Stimulated activated CD4-positive, alpha-beta T cell treated with anti-CD3 and anti-CD28 coated beads, Interleukin-4, amount 100 ng/mL, for 48 hours (primary cell): ENCODE data around the gene SOX10.

Experiments
- DNase-seq, 2 donors: peaks; one replicate each; pipeline ENCODE4 v3.0.0-alpha.2; 2020; ENCODE audit warnings: low read depth in 2 of 2

Gene SOX10

DNA sequence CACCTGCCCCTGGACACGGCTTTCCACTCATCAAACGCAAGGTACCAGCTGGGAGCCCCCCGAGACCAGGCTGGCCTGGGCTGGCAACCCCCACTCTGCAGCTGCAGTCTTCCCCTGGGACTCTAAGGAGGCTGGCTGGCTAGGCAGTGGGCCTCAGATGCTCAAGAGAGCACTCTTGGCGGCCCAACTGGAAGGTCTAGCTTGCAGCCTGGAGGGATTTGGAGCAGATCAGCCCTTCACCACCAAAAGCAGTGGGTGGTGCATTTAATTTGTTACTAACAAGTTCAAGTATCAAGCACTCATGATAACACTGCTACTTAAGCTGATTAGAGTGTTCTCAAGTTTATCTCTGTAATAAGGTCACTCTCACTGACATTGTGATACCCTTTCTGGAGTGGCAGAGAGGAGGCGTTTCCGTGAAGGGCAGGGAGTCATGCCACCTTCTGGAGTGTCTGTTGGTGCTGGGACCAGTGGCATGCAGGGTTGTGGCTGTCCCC is 52.4 kb downstream of the SOX10 start:
- DNase-seq = no peak

DNA sequence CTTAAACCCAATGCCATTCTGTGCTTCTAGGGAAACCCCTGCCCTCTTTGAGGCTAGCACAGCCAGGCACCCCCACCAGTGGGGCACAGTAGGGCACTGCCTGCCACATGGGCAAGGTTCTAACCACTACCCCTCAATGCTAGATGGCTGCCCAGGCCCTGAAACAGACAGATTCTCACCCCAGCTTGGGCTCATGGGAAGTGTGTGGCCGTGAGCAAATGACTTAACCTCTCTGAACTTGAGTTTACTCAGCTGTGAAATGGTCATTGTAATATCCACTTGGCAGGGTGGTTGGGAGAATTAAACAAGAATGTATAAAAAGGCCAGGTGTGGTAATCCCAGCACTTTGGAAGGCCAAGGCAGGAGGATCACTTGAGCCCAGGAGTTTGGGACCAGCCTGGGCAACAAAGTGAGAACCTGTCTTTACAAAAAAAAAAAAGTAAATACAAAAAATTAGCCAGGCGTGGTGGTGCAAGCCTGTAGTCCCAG is 53.4 kb downstream of the SOX10 start:
- no peak for DNase-seq

DNA sequence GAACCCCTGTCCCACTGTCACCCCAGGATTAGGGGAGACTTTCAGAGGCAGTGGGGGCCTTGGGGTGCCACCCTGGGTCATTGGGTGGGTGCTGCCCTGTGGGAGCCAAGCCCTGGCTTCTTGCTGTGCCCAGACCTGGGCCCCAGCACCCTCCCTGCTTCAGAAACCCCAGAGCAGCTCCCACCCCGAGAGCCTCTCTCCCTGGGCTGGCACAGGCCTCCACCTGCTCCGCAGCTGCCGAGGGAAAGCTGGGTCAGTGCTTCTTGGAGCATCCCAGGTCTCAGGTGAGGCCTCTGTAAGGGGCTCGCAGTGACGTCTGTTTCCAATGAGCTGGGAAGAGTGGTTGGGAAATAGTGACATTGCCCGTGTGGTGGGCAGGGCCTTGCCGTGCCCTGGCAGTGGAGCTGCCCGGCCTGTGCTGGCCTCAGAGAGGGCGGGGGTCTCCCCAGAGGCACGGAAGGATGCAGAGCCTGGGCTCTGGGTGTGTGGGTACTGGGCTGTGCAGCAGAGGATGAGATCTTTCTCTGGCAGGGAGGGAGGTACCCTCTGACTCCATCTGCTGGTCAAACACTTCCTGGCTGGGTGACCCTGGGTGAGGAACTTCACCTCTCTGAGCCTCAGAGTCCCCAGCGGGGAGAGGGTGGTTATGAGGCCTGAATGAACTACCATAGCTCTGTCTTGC is 53.9 kb downstream of the SOX10 start:
- DNase-seq = no peak

DNA sequence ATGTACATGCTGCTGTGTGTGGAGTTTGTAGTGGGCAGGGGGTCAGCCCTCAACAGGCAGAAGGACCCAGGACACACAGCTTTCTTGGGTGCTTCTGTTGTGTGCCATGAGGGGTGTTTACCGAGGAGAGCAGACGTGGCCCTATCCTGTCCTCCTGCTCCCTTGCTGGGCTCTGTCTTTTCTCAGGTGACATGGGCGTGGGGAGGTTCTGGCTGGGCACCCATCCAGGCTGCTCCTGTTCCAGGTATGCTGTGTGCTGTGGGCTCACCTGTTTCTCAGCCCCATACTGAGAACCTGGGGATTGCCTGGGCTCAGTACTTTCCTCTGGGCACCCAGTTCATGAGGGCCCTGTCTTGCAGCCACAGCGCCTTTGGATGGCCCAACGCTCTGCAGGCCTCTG is 55.0 kb downstream of the SOX10 start:
- DNase-seq = no peak

DNA sequence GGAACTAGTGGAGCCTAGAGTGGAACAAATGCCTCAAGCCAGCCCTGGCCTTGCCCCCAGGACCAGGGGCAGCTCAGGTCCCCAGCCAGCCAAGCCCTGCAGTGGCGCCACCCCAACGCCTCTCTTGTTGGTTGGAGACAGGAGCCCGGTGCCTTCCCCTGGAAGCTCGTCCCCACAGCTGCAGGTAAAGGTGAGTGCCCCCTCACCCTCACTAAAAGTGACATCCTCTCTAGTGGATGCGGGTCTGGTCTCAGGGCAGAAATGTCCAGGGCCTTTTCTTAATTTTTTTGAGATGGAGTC is 56.8 kb downstream of the SOX10 start:
- no peak for DNase-seq

DNA sequence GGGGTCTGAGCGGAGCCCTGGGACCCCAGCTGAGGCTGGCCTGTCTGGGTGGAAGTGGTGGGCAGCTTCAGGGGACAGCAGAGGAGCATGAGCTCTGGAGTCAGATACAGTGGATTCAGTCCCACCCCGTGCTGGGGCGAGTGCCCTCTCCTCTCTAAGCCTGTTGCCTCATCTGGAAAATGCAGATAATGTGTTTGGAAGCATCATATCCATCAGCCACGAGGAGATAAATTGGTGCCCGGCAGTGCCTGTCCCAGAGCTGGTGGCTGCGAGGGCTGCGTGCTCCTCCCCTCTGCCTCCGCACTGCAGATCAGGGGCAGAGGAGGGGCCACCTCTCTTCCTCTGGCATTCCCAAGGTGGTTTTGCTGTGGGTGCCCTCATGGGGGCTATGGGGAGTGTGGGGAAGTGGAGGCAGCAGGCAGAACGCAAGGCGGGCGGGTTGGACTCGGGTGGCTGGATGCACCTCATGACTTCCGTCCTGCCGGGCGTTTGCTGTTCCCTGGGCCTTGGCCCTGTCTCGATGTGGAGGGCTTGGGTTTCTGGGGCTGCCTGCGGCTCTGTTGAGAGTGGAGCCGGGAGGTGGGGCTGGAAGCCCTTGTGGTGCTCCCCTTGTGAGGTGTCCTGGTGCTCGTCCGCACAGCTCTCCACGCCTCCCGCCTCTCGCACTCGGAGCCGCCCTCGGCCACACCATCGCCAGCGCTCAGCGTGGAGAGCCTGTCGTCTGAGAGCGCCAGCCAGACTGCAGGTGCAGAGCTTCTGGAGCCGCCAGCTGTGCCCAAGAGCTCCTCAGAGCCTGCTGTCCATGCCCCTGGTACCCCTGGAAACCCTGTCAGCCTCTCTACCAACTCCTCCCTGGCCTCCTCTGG is 57.4 kb downstream of the SOX10 start:
- DNase-seq = no peak

DNA sequence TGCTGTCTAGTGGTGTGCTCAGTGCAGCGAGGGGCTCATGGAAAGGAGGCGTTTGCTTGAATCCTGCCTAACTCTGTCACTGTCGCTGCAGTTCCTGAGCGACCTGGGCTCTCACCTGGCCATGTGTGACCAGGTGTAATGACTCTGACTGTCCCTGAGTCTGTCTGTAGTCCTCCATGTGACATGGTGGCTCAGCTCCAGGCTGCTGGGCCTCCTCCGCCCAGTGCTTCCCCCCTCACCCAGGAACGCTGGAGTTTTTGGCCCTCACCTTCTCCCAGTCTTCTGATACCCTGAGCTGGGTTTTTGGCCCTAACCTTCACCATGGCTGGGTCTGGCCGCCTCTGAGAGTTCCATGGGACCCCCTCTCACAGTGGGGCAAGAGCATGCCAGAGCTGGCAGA is 58.0 kb downstream of the SOX10 start:
- DNase-seq = no peak

DNA sequence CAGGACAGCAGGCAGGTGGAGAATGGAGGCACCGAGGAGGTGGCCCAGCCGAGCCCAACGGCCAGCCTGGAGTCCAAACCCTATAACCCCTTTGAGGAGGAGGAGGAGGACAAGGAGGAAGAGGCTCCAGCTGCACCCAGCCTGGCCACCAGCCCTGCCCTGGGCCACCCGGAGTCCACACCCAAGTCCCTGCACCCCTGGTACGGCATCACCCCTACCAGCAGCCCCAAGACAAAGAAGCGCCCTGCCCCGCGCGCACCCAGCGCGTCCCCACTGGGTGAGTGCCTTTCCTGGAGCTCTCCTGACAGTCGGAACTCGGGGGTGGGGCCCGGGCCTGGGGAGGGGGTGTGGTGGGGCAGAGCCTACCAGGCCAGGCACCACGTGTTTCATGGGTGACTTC is 58.6 kb downstream of the SOX10 start:
- no peak for DNase-seq

DNA sequence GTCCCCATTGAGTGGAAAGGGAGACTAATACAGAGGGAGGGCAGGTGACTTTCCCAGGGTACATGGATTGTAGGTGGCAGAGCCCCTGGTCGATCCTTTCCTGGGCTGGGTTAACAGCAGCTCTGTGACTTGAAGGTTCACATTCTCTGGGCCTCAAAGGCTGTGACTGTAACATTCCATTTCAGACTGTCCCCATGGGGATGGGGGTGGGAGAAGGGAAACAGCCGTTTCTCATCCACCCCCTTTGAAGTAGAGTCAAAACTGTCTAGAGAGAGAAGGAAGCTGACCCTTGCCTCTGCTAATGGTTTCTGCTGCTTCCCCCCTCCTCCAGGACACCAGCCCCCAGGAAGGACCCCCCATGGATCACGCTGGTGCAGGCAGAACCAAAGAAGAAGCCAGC is 59.0 kb downstream of the SOX10 start:
- DNase-seq = no peak

DNA sequence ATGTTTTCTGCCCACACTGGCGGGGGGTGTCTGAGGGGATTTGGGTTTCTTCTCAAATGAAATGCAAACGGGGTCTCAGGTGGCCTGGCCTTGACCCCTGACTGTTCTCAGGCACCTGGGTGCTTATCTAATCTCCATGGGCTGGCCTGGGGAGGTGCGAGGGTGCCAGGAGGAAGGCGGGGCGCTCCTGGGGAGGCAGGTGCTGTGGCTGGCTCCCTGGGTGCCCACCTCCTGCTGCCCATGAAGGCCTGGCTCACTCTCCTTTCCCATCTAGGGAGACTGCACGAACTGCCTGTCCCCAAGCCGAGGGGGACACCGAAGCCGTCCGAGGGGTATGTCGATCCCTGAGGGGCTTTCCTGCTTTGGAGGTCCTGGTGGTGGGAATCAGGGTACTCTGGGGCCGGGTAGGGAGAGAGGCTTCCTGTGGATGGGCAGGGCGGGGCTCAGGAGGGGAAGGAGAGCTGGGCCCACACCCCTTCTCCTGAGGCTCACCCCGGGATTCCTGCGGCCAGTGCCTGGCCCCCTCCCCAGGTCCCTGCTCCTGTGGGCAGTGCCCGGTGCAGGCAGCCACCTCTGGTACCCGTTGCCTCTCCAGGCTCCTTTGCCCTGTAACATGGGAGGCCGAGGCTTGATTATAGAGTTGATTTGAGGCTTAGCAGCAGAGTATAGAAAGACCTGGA is 59.8 kb downstream of the SOX10 start:
- no peak for DNase-seq

DNA sequence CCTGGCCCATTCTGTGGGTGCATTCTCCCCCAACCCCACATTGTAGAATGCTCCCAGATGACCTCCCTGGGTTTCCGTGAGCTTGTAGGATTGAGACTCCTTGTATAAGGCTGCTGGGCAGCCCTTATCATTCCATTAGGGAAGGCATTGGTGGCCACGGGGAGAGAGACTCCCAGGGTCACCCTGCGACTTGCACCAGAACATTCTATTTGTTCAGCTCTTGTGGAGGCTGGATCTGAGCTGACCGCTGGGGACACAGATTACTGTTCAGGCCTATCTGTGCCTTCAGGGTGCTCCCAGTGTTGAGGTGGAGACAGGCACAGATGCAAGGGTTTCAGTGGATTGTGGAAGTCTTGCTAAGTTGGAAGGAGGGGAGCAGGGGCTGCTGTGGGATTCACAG is 60.4 kb downstream of the SOX10 start:
- no peak for DNase-seq
